Measurements from ENCODE around the gene UBE2G1. TPM values are rescaled to one million over a fixed set of nuclear protein-coding genes. Genes with fewer than 3 reads are reported as not detected.
"Not testable (repeated sequence)": the region's sequence is repeated elsewhere in the genome, so short reads cannot be mapped to it uniquely, and the experiment has no call there.

The UBE2G1 gene
- total RNA-seq, 1 donor from 2014 or later = 32.9 TPM

- DNase-seq (ENCODE audit: low read depth in 2 of 2) = not testable (repeated sequence)
Observed at GRCh38 chr17:4375796-4376440, 9.4 kb upstream of the UBE2G1 start.

DNA sequence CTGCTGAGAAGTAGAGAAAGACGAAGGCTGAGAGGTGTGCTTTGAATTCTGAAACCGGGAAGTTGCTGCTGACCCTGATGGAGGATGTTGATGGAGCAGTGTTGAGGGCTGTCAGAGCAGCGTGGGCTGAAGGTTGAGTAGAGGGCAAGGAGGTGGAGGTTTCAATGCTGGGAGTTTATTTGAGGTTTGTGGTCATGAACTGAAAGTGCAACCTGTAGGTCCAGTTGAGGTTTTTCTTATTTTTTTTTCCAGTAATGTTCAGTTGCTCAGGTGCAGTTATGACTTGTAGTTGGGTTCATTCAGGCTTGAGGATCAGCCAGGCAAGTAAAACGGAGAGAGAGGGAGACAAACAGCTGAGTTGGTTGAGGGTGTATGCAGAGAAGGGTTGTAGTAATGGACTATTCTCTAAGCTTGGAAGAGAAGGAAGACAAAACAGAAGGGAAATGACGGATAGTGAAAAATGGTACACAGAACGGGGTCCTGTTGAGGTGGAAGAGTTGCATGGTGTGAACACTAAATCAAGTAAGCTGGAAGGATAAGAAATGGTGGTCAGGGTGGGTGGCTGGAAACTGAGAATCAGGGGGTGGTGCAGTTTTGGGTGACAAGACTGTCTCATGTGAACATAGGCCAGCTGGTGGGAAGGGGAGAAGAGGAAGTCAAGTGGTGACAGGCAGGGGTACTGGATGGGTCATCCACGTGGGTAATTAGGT lies 8.7 kb upstream of the UBE2G1 start:
- no peak for DNase-seq (ENCODE audit: low read depth in 2 of 2)

GRCh38 chr17:4369557-4370230 lies 3.2 kb upstream of the UBE2G1 start:
- no peak for DNase-seq (ENCODE audit: low read depth in 2 of 2)

DNA sequence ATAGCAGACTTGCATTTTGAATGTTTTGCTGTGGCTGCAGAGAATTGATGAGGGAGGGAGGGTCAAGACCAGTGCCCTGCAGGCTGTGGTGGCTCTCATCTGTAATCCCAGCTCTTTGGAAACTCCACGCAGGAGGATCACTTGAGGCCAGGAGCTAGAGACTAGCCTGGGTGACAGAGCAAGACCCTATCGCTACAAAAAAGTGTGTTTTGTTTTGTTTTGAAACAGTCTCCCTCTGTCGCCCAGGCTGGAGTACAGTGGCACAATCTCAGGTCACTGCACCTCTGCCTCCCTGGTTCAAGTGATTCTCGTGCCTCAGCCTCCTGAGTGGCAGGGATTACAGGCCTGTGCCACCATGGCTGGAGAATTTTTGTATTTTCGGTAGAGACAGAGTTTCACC lies 1.9 kb upstream of the UBE2G1 start:
- DNase-seq (ENCODE audit: low read depth in 2 of 2) = no peak

GRCh38 chr17:4367177-4367576 lies 702 bp upstream of the UBE2G1 start:
- DNase-seq (ENCODE audit: low read depth in 2 of 2) = not testable (repeated sequence)

DNA sequence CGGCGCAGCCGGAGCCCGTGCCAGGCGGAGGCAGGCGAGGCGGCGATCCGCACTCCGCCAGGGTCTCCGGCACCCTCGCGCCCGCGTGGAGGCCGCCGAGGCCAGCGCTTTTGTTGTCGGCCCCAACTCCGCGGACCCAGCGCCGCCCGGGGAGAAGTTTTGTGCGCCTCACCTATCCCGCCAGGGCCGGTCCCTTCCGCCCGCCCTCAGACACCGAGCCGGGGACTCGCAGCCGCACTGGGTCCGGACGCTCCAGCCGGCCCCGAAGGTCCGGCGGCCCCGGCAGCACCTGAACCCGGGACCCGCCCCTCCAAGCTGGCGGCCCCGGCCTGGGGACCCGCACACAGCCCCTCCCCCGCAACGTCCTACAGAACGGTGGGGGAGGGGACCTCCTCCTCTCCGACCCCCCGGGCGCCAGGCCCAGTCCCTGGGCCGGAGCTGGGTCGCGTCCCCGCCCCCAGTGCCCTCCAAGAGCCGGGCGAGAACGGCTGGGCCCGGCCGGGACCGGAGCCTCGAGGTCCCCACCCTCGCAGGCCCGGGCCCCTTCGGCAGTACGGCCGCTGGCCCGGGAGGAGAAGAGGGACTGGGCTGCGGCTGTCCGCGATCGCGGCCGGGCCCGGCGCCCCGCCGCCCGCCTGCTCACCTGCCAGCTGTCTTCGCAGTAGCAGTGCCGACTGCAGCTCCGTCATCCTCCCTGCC lies 698 bp downstream of the UBE2G1 start:
- DNase-seq (ENCODE audit: low read depth in 2 of 2) = peak; percentile 30 to 53

- DNase-seq (ENCODE audit: low read depth in 2 of 2) = peak; percentile 93 to 96
Observed at GRCh38 chr17:4365103-4365627, 1.3 kb downstream of the UBE2G1 start.

GRCh38 chr17:4364622-4365041 lies 1.8 kb downstream of the UBE2G1 start:
- DNase-seq (ENCODE audit: low read depth in 2 of 2) = peak; percentile 2 to 11

- peak; percentile 4 to 12 for DNase-seq (ENCODE audit: low read depth in 2 of 2)
Observed at GRCh38 chr17:4362141-4362540, 4.3 kb downstream of the UBE2G1 start.

GRCh38 chr17:4358154-4358553 lies 8.3 kb downstream of the UBE2G1 start:
- no peak for DNase-seq (ENCODE audit: low read depth in 2 of 2)

- no peak for DNase-seq (ENCODE audit: low read depth in 2 of 2)
Observed at GRCh38 chr17:4357671-4358070, 8.8 kb downstream of the UBE2G1 start.

DNA sequence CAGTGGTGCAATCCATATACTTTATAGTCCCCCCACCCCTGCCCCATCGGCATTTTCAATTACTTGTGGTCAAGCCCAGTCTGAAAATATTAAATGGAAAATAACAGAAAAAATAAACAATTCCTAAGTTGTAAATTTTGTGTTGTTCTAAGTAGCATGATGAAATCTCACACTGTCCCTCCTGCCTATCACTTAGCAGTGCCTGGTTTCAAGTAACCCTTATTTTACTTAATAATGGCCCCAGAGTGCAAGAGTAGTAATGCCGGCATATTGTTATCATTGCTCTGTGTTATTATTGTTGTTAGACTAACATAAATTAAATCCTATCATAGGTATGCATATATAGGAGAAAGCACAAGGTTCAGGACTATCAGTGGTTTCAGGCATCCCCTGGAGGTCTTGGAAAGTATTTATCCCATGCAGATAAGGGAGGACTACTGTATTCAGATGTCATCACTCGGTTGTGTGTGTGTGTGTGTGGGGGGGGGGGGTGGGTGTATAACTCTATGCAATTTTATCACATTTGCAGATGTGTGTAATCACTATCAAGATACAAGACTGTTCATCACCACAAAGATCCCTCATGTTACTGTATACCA lies 9.3 kb downstream of the UBE2G1 start:
- DNase-seq (ENCODE audit: low read depth in 2 of 2) = no peak

DNA sequence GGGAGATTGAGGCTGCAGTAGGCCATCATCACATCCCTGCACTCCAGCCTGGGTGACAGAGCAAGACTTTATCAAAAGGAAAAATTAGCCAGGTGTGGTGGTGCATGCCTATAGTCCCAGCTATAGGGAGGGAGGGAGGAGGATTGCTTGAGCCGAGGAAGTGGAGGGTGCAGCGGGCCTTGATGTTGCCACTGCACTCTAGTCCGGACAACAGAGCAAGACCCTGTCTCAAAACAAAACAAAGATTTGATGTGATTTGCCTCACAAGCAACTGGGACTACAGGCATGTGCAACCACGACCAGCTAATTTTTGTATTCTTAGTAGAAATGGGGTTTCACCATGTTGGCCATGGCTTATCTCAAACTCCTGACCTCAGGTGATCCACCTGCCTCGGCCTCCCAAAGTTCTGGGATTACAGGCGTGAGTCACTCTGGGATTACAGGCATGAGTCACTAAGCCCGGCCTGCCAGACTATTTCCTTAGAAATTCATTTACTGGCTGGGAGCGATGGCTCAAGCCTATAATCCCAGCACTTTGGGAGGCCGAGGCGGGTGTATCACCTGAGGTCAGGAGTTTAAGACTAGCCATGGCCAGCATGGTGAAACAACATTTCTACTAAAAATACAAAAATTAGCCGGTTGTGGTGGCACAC lies 11.5 kb downstream of the UBE2G1 start:
- DNase-seq (ENCODE audit: low read depth in 2 of 2) = peak in 1 of 2 donors; percentile 12

DNA sequence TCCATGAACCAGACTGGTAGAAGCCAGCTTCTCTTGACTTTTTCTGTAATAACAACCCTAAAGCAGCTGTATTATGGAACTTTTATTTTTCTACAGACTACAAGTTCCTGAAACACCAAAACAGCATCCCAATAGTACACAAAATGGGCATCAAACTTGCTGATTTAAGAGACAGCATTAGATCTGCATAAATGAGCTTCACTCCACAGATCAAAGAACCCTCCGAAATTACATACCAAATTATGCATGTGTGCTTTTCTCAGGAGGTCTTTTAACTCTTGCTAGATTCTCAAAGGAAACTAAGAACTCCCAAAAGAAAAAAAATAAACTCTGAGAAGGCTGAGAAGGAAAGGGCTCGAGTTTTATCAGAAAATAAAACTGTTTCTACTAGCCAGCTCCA lies 12.3 kb downstream of the UBE2G1 start:
- DNase-seq (ENCODE audit: low read depth in 2 of 2) = no peak

GRCh38 chr17:4350214-4350613 lies 16.3 kb downstream of the UBE2G1 start:
- not testable (repeated sequence) for DNase-seq (ENCODE audit: low read depth in 2 of 2)

- no peak for DNase-seq (ENCODE audit: low read depth in 2 of 2)
Observed at GRCh38 chr17:4345581-4346252, 20.8 kb downstream of the UBE2G1 start.

DNA sequence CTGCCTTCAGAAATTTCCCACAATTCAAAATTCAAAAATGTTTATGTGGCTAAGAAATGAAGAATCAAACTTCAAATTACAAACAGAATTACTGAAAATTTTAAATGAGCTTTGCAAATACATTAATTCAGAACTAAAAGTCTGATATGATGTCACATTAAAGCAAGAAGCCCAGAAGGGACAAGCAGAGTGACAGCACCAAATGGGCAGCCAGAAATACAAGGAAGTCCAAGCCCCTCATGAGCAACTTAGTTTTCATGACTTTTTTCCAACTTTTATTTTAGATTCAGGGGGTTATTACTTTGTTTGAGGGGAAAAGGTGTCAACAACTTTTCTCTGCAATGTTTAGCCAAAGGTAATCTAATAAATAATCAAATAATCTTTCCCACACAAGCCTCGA lies 21.5 kb downstream of the UBE2G1 start:
- no peak for DNase-seq (ENCODE audit: low read depth in 2 of 2)

- DNase-seq (ENCODE audit: low read depth in 2 of 2) = no peak
Observed at GRCh38 chr17:4342535-4342934, 23.9 kb downstream of the UBE2G1 start.

- no peak for DNase-seq (ENCODE audit: low read depth in 2 of 2)
Observed at GRCh38 chr17:4341616-4341977, 24.9 kb downstream of the UBE2G1 start.

DNA sequence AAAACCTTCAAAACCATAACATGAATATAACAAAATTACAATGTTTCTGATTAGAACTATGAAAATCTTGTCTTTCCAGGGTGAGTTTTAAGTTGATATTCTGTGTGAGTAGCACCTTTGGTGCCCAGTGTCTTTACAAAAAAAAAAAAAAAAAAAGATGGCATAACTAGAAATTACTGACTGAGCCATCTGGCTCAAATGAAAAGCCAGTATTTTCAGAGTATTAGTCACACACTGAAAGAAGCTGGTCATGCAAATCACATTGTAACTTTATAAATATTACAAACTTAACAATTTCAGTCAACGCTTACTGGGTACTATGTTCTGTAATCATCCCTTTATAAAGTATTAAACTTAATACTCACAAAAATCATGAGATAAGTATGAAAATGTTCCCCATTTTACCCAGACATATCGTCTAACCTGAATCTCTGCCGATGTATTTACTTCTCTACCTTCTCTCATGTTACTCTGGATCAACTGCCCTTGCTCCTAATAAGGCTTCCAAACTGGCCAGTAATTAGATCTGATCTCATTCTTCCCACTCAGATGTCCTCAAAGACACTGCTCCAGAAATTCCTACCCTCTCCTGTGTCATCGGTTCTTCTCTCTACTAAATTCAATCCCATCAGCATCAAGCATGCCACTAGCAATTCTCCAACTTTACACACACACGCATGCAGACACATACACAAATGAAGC lies 25.4 kb downstream of the UBE2G1 start:
- DNase-seq (ENCODE audit: low read depth in 2 of 2) = no peak
